HG03378 (cell line): Measurements from ENCODE around the gene IMPG2.

Experiments
- ATAC-seq: cut with Tn5 transposase; IDR thresholded peaks from one replicate; pipeline ENCODE4 v1.9.1; 2021; ENCODE audit warnings: mild to moderate bottlenecking, moderate library complexity; ENCODE audit not compliant: unreplicated experiment

The IMPG2 gene

GRCh38 chr3:101189176-101189575, 131.2 kb downstream of the IMPG2 start:
- no peak for ATAC-seq

- no peak for ATAC-seq
Measured at GRCh38 chr3:101185341-101185740, 135.0 kb downstream of the IMPG2 start.

- ATAC-seq, result no peak
Measured at GRCh38 chr3:101184111-101184510, 136.3 kb downstream of the IMPG2 start.

GRCh38 chr3:101183151-101183550, 137.2 kb downstream of the IMPG2 start:
- no peak for ATAC-seq

GRCh38 chr3:101182734-101183133, 137.6 kb downstream of the IMPG2 start:
- ATAC-seq, result no peak

GRCh38 chr3:101181801-101182200, 138.6 kb downstream of the IMPG2 start:
- ATAC-seq, result no peak

- ATAC-seq, result no peak
Measured at GRCh38 chr3:101179637-101180036, 140.7 kb downstream of the IMPG2 start.

- ATAC-seq, result no peak
Measured at GRCh38 chr3:101177577-101177976, 142.8 kb downstream of the IMPG2 start.
